ENCODE data around the gene OPA3.

OPA3 gene

GRCh38 chr19:45597425-45598111, 13.0 kb upstream of the OPA3 start:
- H3K4me3 ChIP-seq (ENCODE audit: low read length): no peak overlapping the region
- no peak for TF ChIP-seq CTCF (IDR thresholded peaks at IDR 0.05; ENCODE audit: insufficient read depth, low read depth, low read length, missing control alignments)
- no peak for DNase-seq (ENCODE audit: low read depth)

- no peak overlapping the region for H3K4me3 ChIP-seq (ENCODE audit: low read length)
- no peak for DNase-seq (ENCODE audit: low read depth)
- TF ChIP-seq CTCF (IDR thresholded peaks at IDR 0.05; ENCODE audit: insufficient read depth, low read depth, low read length, missing control alignments): no peak
Measured at GRCh38 chr19:45595814-45596213, 11.2 kb upstream of the OPA3 start.

- no peak for TF ChIP-seq CTCF (IDR thresholded peaks at IDR 0.05; ENCODE audit: insufficient read depth, low read depth, low read length, missing control alignments)
- no peak for DNase-seq (ENCODE audit: low read depth)
- H3K4me3 ChIP-seq (ENCODE audit: low read length): no peak overlapping the region
Measured at GRCh38 chr19:45593520-45593919, 8.9 kb upstream of the OPA3 start.

- no peak for TF ChIP-seq CTCF (IDR thresholded peaks at IDR 0.05; ENCODE audit: insufficient read depth, low read depth, low read length, missing control alignments)
- no peak overlapping the region for H3K4me3 ChIP-seq (ENCODE audit: low read length)
- no peak for DNase-seq (ENCODE audit: low read depth)
Measured at GRCh38 chr19:45592366-45592765, 7.8 kb upstream of the OPA3 start.

- no peak overlapping the region for H3K4me3 ChIP-seq (ENCODE audit: low read length)
- DNase-seq (ENCODE audit: low read depth): no peak
- TF ChIP-seq CTCF (IDR thresholded peaks at IDR 0.05; ENCODE audit: insufficient read depth, low read depth, low read length, missing control alignments): no peak
Measured at GRCh38 chr19:45591638-45592005, 7.0 kb upstream of the OPA3 start.

GRCh38 chr19:45591004-45591637, 6.5 kb upstream of the OPA3 start:
- DNase-seq (ENCODE audit: low read depth): peak; percentile 70
- H3K4me3 ChIP-seq (ENCODE audit: low read length): no peak overlapping the region
- peak; percentile 68 for TF ChIP-seq CTCF (IDR thresholded peaks at IDR 0.05; ENCODE audit: insufficient read depth, low read depth, low read length, missing control alignments)
